ENCODE measurements around the gene CDH13.

GRCh38 chr16:82953517-82953916 lies 326.7 kb downstream of the CDH13 start:
- no peak for TF ChIP-seq REST (IDR thresholded peaks at IDR 0.05; ENCODE audit: unreplicated experiment)
- no peak for TF ChIP-seq CTCF (conservative IDR thresholded peaks at IDR 0.05; ENCODE audit: low read depth in 2 of 2)
- no peak for TF ChIP-seq POLR2AphosphoS5 (IDR thresholded peaks at IDR 0.05; ENCODE audit: low read depth)
- TF ChIP-seq ZNF331 (CRISPR knock-in tag; IDR thresholded peaks at IDR 0.05; ENCODE audit: low read depth): no peak
- no peak for TF ChIP-seq ETS1 (IDR thresholded peaks at IDR 0.05)
- TF ChIP-seq EZH2 (IDR thresholded peaks at IDR 0.05; ENCODE audit: low read depth, unreplicated experiment): no peak
- no peak for TF ChIP-seq JUNB (IDR thresholded peaks at IDR 0.05; ENCODE audit: unreplicated experiment)

Data from GM23338 (cell line).